ENCODE data around the gene JMJD1C.

Gene JMJD1C

GRCh38 chr10:63457594-63457993 is 8.2 kb downstream of the JMJD1C start:
- H3K9ac ChIP-seq (ENCODE audit: low read depth, low read length) = no peak overlapping the region
- H3K27me3 ChIP-seq (ENCODE audit: control insufficient read depth, insufficient read depth, low read length) = no peaks in the 10 kb centered on the region
- H3K27ac ChIP-seq (ENCODE audit: low read depth, low read length) = no peak overlapping the region
- no peaks in the 10 kb centered on the region for H3K9me3 ChIP-seq (ENCODE audit: control insufficient read depth, insufficient read depth, low read length)
- no peaks in the 10 kb centered on the region for H3K36me3 ChIP-seq (ENCODE audit: control insufficient read depth, insufficient read depth, low read length)
- peaks cover 16% of the 10 kb centered on the region; the same call in 1 of the 2 replicates for H3K4me1 ChIP-seq (ENCODE audit: control insufficient read depth, insufficient read depth, low read length)
- H3K4me3 ChIP-seq (ENCODE audit: low read depth, low read length) = no peak overlapping the region

GRCh38 chr10:63456437-63457210 is 9.2 kb downstream of the JMJD1C start:
- Histone ChIP-seq H3K9ac (ENCODE audit: low read depth, low read length) (no peak overlapping the region), H3K36me3 (ENCODE audit: control insufficient read depth, insufficient read depth, low read length) (no peaks in the 10 kb centered on the region), H3K27me3 (ENCODE audit: control insufficient read depth, insufficient read depth, low read length) (no peaks in the 10 kb centered on the region)

GRCh38 chr10:63455507-63455906 is 10.3 kb downstream of the JMJD1C start:
- Histone ChIP-seq H3K27me3 (ENCODE audit: control insufficient read depth, insufficient read depth, low read length) (no peaks in the 10 kb centered on the region), H3K27ac (ENCODE audit: low read depth, low read length) (no peak overlapping the region), H3K4me1 (ENCODE audit: control insufficient read depth, insufficient read depth, low read length) (peaks cover 16% of the 10 kb centered on the region; the same call in 1 of the 2 replicates), H3K36me3 (ENCODE audit: control insufficient read depth, insufficient read depth, low read length) (no peaks in the 10 kb centered on the region), H3K9ac (ENCODE audit: low read depth, low read length) (no peak overlapping the region), H3K4me3 (ENCODE audit: low read depth, low read length) (no peak overlapping the region), H3K9me3 (ENCODE audit: control insufficient read depth, insufficient read depth, low read length) (no peaks in the 10 kb centered on the region)

More at GRCh38 chr10:63456437-63457210, 9.2 kb downstream of the JMJD1C start:
- no peak overlapping the region for H3K4me3 ChIP-seq (ENCODE audit: low read depth, low read length)
- no peak overlapping the region for H3K27ac ChIP-seq (ENCODE audit: low read depth, low read length)
- no peaks in the 10 kb centered on the region for H3K9me3 ChIP-seq (ENCODE audit: control insufficient read depth, insufficient read depth, low read length)
- peaks cover 16% of the 10 kb centered on the region; the same call in 1 of the 2 replicates for H3K4me1 ChIP-seq (ENCODE audit: control insufficient read depth, insufficient read depth, low read length)

GRCh38 chr10:63454631-63455030 is 11.1 kb downstream of the JMJD1C start:
- no peaks in the 10 kb centered on the region for H3K9me3 ChIP-seq (ENCODE audit: control insufficient read depth, insufficient read depth, low read length)
- H3K4me1 ChIP-seq (ENCODE audit: control insufficient read depth, insufficient read depth, low read length) = peaks cover 16% of the 10 kb centered on the region; the same call in 1 of the 2 replicates
- no peaks in the 10 kb centered on the region for H3K36me3 ChIP-seq (ENCODE audit: control insufficient read depth, insufficient read depth, low read length)
- no peak overlapping the region for H3K4me3 ChIP-seq (ENCODE audit: low read depth, low read length)
- no peak overlapping the region for H3K9ac ChIP-seq (ENCODE audit: low read depth, low read length)
- H3K27ac ChIP-seq (ENCODE audit: low read depth, low read length) = no peak overlapping the region
- no peaks in the 10 kb centered on the region for H3K27me3 ChIP-seq (ENCODE audit: control insufficient read depth, insufficient read depth, low read length)

- Histone ChIP-seq H3K4me3 (ENCODE audit: low read depth, low read length) (no peak overlapping the region), H3K4me1 (ENCODE audit: control insufficient read depth, insufficient read depth, low read length) (peaks cover 12% of the 10 kb centered on the region; the same call in 1 of the 2 replicates), H3K9ac (ENCODE audit: low read depth, low read length) (no peak overlapping the region), H3K27ac (ENCODE audit: low read depth, low read length) (no peak overlapping the region), H3K36me3 (ENCODE audit: control insufficient read depth, insufficient read depth, low read length) (no peaks in the 10 kb centered on the region), H3K9me3 (ENCODE audit: control insufficient read depth, insufficient read depth, low read length) (no peaks in the 10 kb centered on the region), H3K27me3 (ENCODE audit: control insufficient read depth, insufficient read depth, low read length) (no peaks in the 10 kb centered on the region)
Measured at GRCh38 chr10:63452524-63452923, 13.3 kb downstream of the JMJD1C start.

- Histone ChIP-seq H3K27me3 (ENCODE audit: control insufficient read depth, insufficient read depth, low read length) (no peaks in the 10 kb centered on the region), H3K27ac (ENCODE audit: low read depth, low read length) (no peak overlapping the region), H3K9me3 (ENCODE audit: control insufficient read depth, insufficient read depth, low read length) (no peaks in the 10 kb centered on the region), H3K9ac (ENCODE audit: low read depth, low read length) (no peak overlapping the region), H3K4me3 (ENCODE audit: low read depth, low read length) (no peak overlapping the region), H3K36me3 (ENCODE audit: control insufficient read depth, insufficient read depth, low read length) (no peaks in the 10 kb centered on the region), H3K4me1 (ENCODE audit: control insufficient read depth, insufficient read depth, low read length) (peaks cover 13% of the 10 kb centered on the region)
Measured at GRCh38 chr10:63446716-63447440, 18.9 kb downstream of the JMJD1C start.

GRCh38 chr10:63441404-63441803 is 24.4 kb downstream of the JMJD1C start:
- Histone ChIP-seq H3K9ac (ENCODE audit: low read depth, low read length) (no peak overlapping the region), H3K4me3 (ENCODE audit: low read depth, low read length) (no peak overlapping the region), H3K36me3 (ENCODE audit: control insufficient read depth, insufficient read depth, low read length) (no peaks in the 10 kb centered on the region), H3K27ac (ENCODE audit: low read depth, low read length) (no peak overlapping the region), H3K9me3 (ENCODE audit: control insufficient read depth, insufficient read depth, low read length) (no peaks in the 10 kb centered on the region), H3K27me3 (ENCODE audit: control insufficient read depth, insufficient read depth, low read length) (no peaks in the 10 kb centered on the region), H3K4me1 (ENCODE audit: control insufficient read depth, insufficient read depth, low read length) (peaks cover 45% of the 10 kb centered on the region)

- Histone ChIP-seq H3K4me1 (ENCODE audit: control insufficient read depth, insufficient read depth, low read length) (peaks cover 63% of the 10 kb centered on the region), H3K4me3 (ENCODE audit: low read depth, low read length) (no peak overlapping the region), H3K36me3 (ENCODE audit: control insufficient read depth, insufficient read depth, low read length) (no peaks in the 10 kb centered on the region), H3K9ac (ENCODE audit: low read depth, low read length) (no peak overlapping the region), H3K9me3 (ENCODE audit: control insufficient read depth, insufficient read depth, low read length) (no peaks in the 10 kb centered on the region), H3K27me3 (ENCODE audit: control insufficient read depth, insufficient read depth, low read length) (no peaks in the 10 kb centered on the region), H3K27ac (ENCODE audit: low read depth, low read length) (no peak overlapping the region)
Measured at GRCh38 chr10:63439607-63440006, 26.2 kb downstream of the JMJD1C start.

GRCh38 chr10:63438506-63439498 is 27.0 kb downstream of the JMJD1C start:
- Histone ChIP-seq H3K36me3 (ENCODE audit: control insufficient read depth, insufficient read depth, low read length) (no peaks in the 10 kb centered on the region), H3K4me3 (ENCODE audit: low read depth, low read length) (no peak overlapping the region), H3K27me3 (ENCODE audit: control insufficient read depth, insufficient read depth, low read length) (no peaks in the 10 kb centered on the region), H3K4me1 (ENCODE audit: control insufficient read depth, insufficient read depth, low read length) (peaks cover 69% of the 10 kb centered on the region), H3K9me3 (ENCODE audit: control insufficient read depth, insufficient read depth, low read length) (no peaks in the 10 kb centered on the region), H3K27ac (ENCODE audit: low read depth, low read length) (peak overlapping the region; percentile 55), H3K9ac (ENCODE audit: low read depth, low read length) (no peak overlapping the region)

- Histone ChIP-seq H3K27ac (ENCODE audit: low read depth, low read length) (peak overlapping the region; percentile 37), H3K9me3 (ENCODE audit: control insufficient read depth, insufficient read depth, low read length) (no peaks in the 10 kb centered on the region), H3K4me3 (ENCODE audit: low read depth, low read length) (no peak overlapping the region), H3K4me1 (ENCODE audit: control insufficient read depth, insufficient read depth, low read length) (peaks cover 62% of the 10 kb centered on the region), H3K27me3 (ENCODE audit: control insufficient read depth, insufficient read depth, low read length) (no peaks in the 10 kb centered on the region), H3K9ac (ENCODE audit: low read depth, low read length) (no peak overlapping the region), H3K36me3 (ENCODE audit: control insufficient read depth, insufficient read depth, low read length) (no peaks in the 10 kb centered on the region)
Measured at GRCh38 chr10:63437116-63437949, 28.4 kb downstream of the JMJD1C start.

Data from HUES48 (cell line).